Medulla oblongata (tissue), 1 donor: ENCODE measurements around the gene SH3RF1.

Experiments
- DNase-seq: peaks from one replicate; pipeline ENCODE4 v3.0.0-alpha.2; 2015; ENCODE audit errors: extremely low spot score

The SH3RF1 gene

GRCh38 chr4:169108303-169108702 lies 162.5 kb downstream of the SH3RF1 start:
- DNase-seq = no peak

- no peak for DNase-seq
Measured at GRCh38 chr4:169107528-169107927, 163.2 kb downstream of the SH3RF1 start.

GRCh38 chr4:169106696-169107229 lies 164.0 kb downstream of the SH3RF1 start:
- DNase-seq = no peak

- no peak for DNase-seq
Measured at GRCh38 chr4:169105620-169106019, 165.1 kb downstream of the SH3RF1 start.

- no peak for DNase-seq
Measured at GRCh38 chr4:169103966-169104412, 166.8 kb downstream of the SH3RF1 start.

GRCh38 chr4:169102026-169102425 lies 168.7 kb downstream of the SH3RF1 start:
- DNase-seq = no peak

- DNase-seq = no peak
Measured at GRCh38 chr4:169100670-169101101, 170.1 kb downstream of the SH3RF1 start.

GRCh38 chr4:169099771-169100180 lies 171.0 kb downstream of the SH3RF1 start:
- no peak for DNase-seq

GRCh38 chr4:169098969-169099690 lies 171.6 kb downstream of the SH3RF1 start:
- DNase-seq = no peak

- no peak for DNase-seq
Measured at GRCh38 chr4:169098532-169098931, 172.2 kb downstream of the SH3RF1 start.

- DNase-seq = no peak
Measured at GRCh38 chr4:169098054-169098497, 172.7 kb downstream of the SH3RF1 start.

GRCh38 chr4:169096221-169096620 lies 174.5 kb downstream of the SH3RF1 start:
- DNase-seq = no peak

GRCh38 chr4:169094656-169095231 lies 176.0 kb downstream of the SH3RF1 start:
- DNase-seq = no peak

GRCh38 chr4:169092889-169093522 lies 177.8 kb downstream of the SH3RF1 start:
- no peak for DNase-seq

GRCh38 chr4:169090484-169091215 lies 180.1 kb downstream of the SH3RF1 start:
- no peak for DNase-seq

- no peak for DNase-seq
Measured at GRCh38 chr4:169089004-169089403, 181.8 kb downstream of the SH3RF1 start.

- DNase-seq = no peak
Measured at GRCh38 chr4:169084954-169085353, 185.8 kb downstream of the SH3RF1 start.

GRCh38 chr4:169080981-169081380 lies 189.8 kb downstream of the SH3RF1 start:
- peak; percentile 54 for DNase-seq

GRCh38 chr4:169079942-169080827 lies 190.6 kb downstream of the SH3RF1 start:
- peak; percentile 71 for DNase-seq

- DNase-seq = no peak
Measured at GRCh38 chr4:169074117-169074516, 196.6 kb downstream of the SH3RF1 start.

GRCh38 chr4:169071747-169072146 lies 199.0 kb downstream of the SH3RF1 start:
- no peak for DNase-seq
